Naive thymus-derived CD8-positive, alpha-beta T cell (primary cell): ENCODE results near the gene TMEM9. TPM values are rescaled to one million over a fixed set of nuclear protein-coding genes. Genes with fewer than 3 reads are reported as not detected.

Experiments used
- ATAC-seq, 2 donors: fragments of 150-1000 bp; cut with Tn5 transposase in 1 of 2; sonication (Bioruptor Pico), chemical (Tn5 transposase) in 1 of 2; 1 replicate in 1 of 2; 2 replicates in 1 of 2; pipeline ENCODE4 v1.10.0; 2021; ENCODE audit warnings: mild to moderate bottlenecking in 2 of 2, moderate library complexity in 2 of 2
- POLR2A ChIA-PET: fragments of 350-600 bp; sonication (Branson Sonifier 250); formaldehyde crosslinking; loops from one replicate; lab custom pipeline; 2021; ENCODE audit warnings: antibody characterized with exemption; lab: Charles Lee
- DNase-seq, 10 donors: peaks; one replicate each; pipeline versions ENCODE4 v3.0.0 to v3.0.0-alpha.2; 2020 to 2022
- H3K27ac Mint-ChIP-seq, 10 donors: one replicate each; pipeline ENCODE4 v1.8.0; 2020 to 2022; ENCODE audit warnings: mild to moderate bottlenecking in 10 of 10, mixed read lengths in 10 of 10, moderate library complexity in 4 of 10, inconsistent platforms in 1 of 10
- H3K27me3 Mint-ChIP-seq, 5 donors: one replicate each; pipeline ENCODE4 v1.8.0; 2021 to 2022; ENCODE audit warnings: mixed read lengths in 5 of 5
- H3K36me3 Mint-ChIP-seq, 3 donors: one replicate each; pipeline ENCODE4 v1.8.0; 2020 to 2022; ENCODE audit warnings: mixed read lengths in 3 of 3, mild to moderate bottlenecking in 2 of 3, inconsistent platforms in 1 of 3
- H3K4me1 Mint-ChIP-seq, 4 donors: one replicate each; pipeline ENCODE4 v1.8.0; 2021 to 2022; ENCODE audit warnings: mixed read lengths in 4 of 4
- H3K4me3 Mint-ChIP-seq, 10 donors: one replicate each; pipeline ENCODE4 v1.8.0; 2020 to 2022; ENCODE audit warnings: mild to moderate bottlenecking in 10 of 10, mixed read lengths in 10 of 10, moderate library complexity in 6 of 10, inconsistent platforms in 1 of 10
- H3K9me3 Mint-ChIP-seq, 9 donors: one replicate each; pipeline ENCODE4 v1.8.0; 2020 to 2022; ENCODE audit warnings: mixed read lengths in 9 of 9, mild to moderate bottlenecking in 3 of 9, inconsistent platforms in 1 of 9, moderate library complexity in 1 of 9
- polyA plus RNA-seq, 3 donors: library from polyadenylated mRNA; unstranded; fragments of 300-500 nt; fragmentation: Illumina TruSeq; gene quantifications; one replicate each; pipeline ENCODE4 v1.2.3, GENCODE V29; 2021
- total RNA-seq, 8 experiments: library from RNA in 2 of 8; stranded (reverse) in 2 of 8; gene quantifications; one replicate each; pipeline ENCODE4 v1.2.3 and lab custom pipeline; 2021 to 2026

The TMEM9 gene
- total and polyA plus RNA-seq, 5 experiments from 2014 or later: 23.7 to 43.2 (median 30.6) TPM

GRCh38 chr1:201128962-201129361, 25.3 kb downstream of the TMEM9 start:
- Mint-ChIP-seq H3K36me3 (peaks cover 0 to 5% (median 2%) of the 10 kb centered on the region in 3 donors), H3K27ac (no peak overlapping the region), H3K9me3 (no peaks in the 10 kb centered on the region)

GRCh38 chr1:201128476-201128875, 25.8 kb downstream of the TMEM9 start:
- ATAC-seq: no peak
- POLR2A ChIA-PET: no interaction called here
- Mint-ChIP-seq H3K27ac (no peak overlapping the region), H3K36me3 (peaks cover 0 to 5% (median 2%) of the 10 kb centered on the region in 3 donors), H3K4me3 (no peak overlapping the region), H3K9me3 (no peaks in the 10 kb centered on the region), H3K4me1 (peaks cover 0 to 2% (median 0%) of the 10 kb centered on the region in 4 donors), H3K27me3 (peaks cover 9 to 35% (median 23%) of the 10 kb centered on the region in 5 donors)
- DNase-seq: peak in 1 of 10 donors; percentile 48

More at GRCh38 chr1:201128962-201129361, 25.3 kb downstream of the TMEM9 start:
- ATAC-seq: no peak
- H3K27me3 Mint-ChIP-seq: peaks cover 7 to 35% (median 23%) of the 10 kb centered on the region in 5 donors
- peak in 1 of 10 donors; percentile 62 for DNase-seq
- H3K4me1 Mint-ChIP-seq: peaks cover 0 to 2% (median 0%) of the 10 kb centered on the region in 4 donors
- POLR2A ChIA-PET: no interaction called here
- H3K4me3 Mint-ChIP-seq: no peak overlapping the region

- ATAC-seq (no peak), DNase-seq (peak in 1 of 10 donors; percentile 34)
- peaks cover 0 to 4% (median 2%) of the 10 kb centered on the region in 3 donors for H3K36me3 Mint-ChIP-seq
- H3K9me3 Mint-ChIP-seq: no peaks in the 10 kb centered on the region
- peaks cover 9 to 35% (median 23%) of the 10 kb centered on the region in 5 donors for H3K27me3 Mint-ChIP-seq
- POLR2A ChIA-PET: no interaction called here
- no peak overlapping the region for H3K4me3 Mint-ChIP-seq
- peak overlapping the region in 1 of 10 donors; percentile 75 for H3K27ac Mint-ChIP-seq
- H3K4me1 Mint-ChIP-seq: peaks cover 0 to 2% (median 0%) of the 10 kb centered on the region in 4 donors
These were observed 26.4 kb downstream of the TMEM9 start for GRCh38 chr1:201127755-201128455.

- POLR2A ChIA-PET: no interaction called here
- Mint-ChIP-seq H3K9me3 (no peaks in the 10 kb centered on the region), H3K4me1 (peaks cover 0 to 2% (median 0%) of the 10 kb centered on the region in 4 donors), H3K36me3 (peaks cover 0 to 2% (median 0%) of the 10 kb centered on the region in 3 donors), H3K4me3 (no peak within 1 kb of the TSS), H3K27me3 (peaks cover 9 to 35% (median 23%) of the 10 kb centered on the region in 5 donors), H3K27ac (peak within 1 kb of the TSS in 1 of 10 donors; percentile 75)
- DNase-seq (peak in 1 of 10 donors; percentile 49), ATAC-seq (no peak)
These were observed 27.2 kb downstream of the TMEM9 start, which contains the start of gene ASCL5 for GRCh38 chr1:201126832-201127754. ASCL5 (minus strand) TSS chr1:201127184; CDS start chr1:201115372, 11,812 bp downstream.

- H3K36me3 Mint-ChIP-seq: no peaks in the 10 kb centered on the region
- no peaks in the 10 kb centered on the region for H3K9me3 Mint-ChIP-seq
- H3K27me3 Mint-ChIP-seq: peaks cover 9 to 35% (median 23%) of the 10 kb centered on the region in 5 donors
- H3K4me3 Mint-ChIP-seq: no peak overlapping the region
- H3K27ac Mint-ChIP-seq: no peak overlapping the region
- ATAC-seq (no peak), DNase-seq (no peak)
- H3K4me1 Mint-ChIP-seq: peaks cover 0 to 2% (median 0%) of the 10 kb centered on the region in 4 donors
- POLR2A ChIA-PET: no interaction called here
These were observed 27.8 kb downstream of the TMEM9 start for GRCh38 chr1:201126463-201126831.

GRCh38 chr1:201125800-201126199, 28.5 kb downstream of the TMEM9 start:
- Mint-ChIP-seq H3K27ac (no peak overlapping the region), H3K4me1 (peaks cover 0 to 2% (median 0%) of the 10 kb centered on the region in 4 donors), H3K27me3 (peaks cover 9 to 35% (median 23%) of the 10 kb centered on the region in 5 donors), H3K4me3 (no peak overlapping the region), H3K36me3 (no peaks in the 10 kb centered on the region), H3K9me3 (no peaks in the 10 kb centered on the region)
- ATAC-seq (no peak), DNase-seq (no peak)
- POLR2A ChIA-PET: interaction anchor here (1.2 kb wide), 1 partner anchor 11 kb away, joined by 3 read pairs; no protein-coding TSS in a partner anchor

- Mint-ChIP-seq H3K4me1 (peaks cover 2 to 5% (median 4%) of the 10 kb centered on the region in 4 donors), H3K27me3 (peaks cover 9 to 35% (median 23%) of the 10 kb centered on the region in 5 donors), H3K36me3 (no peaks in the 10 kb centered on the region), H3K27ac (no peak overlapping the region), H3K9me3 (no peaks in the 10 kb centered on the region), H3K4me3 (no peak overlapping the region)
- ATAC-seq (no peak), DNase-seq (no peak)
- POLR2A ChIA-PET: interaction anchor here (1.2 kb wide), 1 partner anchor 11 kb away, joined by 3 read pairs; no protein-coding TSS in a partner anchor
These were observed 29.3 kb downstream of the TMEM9 start for GRCh38 chr1:201125019-201125418.

GRCh38 chr1:201123866-201124265, 30.4 kb downstream of the TMEM9 start:
- Mint-ChIP-seq H3K9me3 (no peaks in the 10 kb centered on the region), H3K27ac (no peak overlapping the region), H3K36me3 (no peaks in the 10 kb centered on the region), H3K27me3 (peaks cover 9 to 31% (median 23%) of the 10 kb centered on the region in 5 donors), H3K4me1 (peaks cover 2 to 12% (median 10%) of the 10 kb centered on the region in 4 donors), H3K4me3 (no peak overlapping the region)
- ATAC-seq (no peak), DNase-seq (no peak)
- POLR2A ChIA-PET: no interaction called here

GRCh38 chr1:201122321-201122957, 31.8 kb downstream of the TMEM9 start:
- H3K4me1 Mint-ChIP-seq: peaks cover 3 to 13% (median 10%) of the 10 kb centered on the region in 4 donors
- no peak for DNase-seq
- no peak overlapping the region for H3K4me3 Mint-ChIP-seq
- peak overlapping the region in 1 of 10 donors; percentile 24 for H3K27ac Mint-ChIP-seq
- H3K27me3 Mint-ChIP-seq: peaks cover 6 to 22% (median 15%) of the 10 kb centered on the region in 5 donors
- no peaks in the 10 kb centered on the region for H3K9me3 Mint-ChIP-seq
- no peaks in the 10 kb centered on the region for H3K36me3 Mint-ChIP-seq
- no peak for ATAC-seq
- POLR2A ChIA-PET: no interaction called here

- Mint-ChIP-seq H3K27me3 (peaks cover 0 to 3% (median 0%) of the 10 kb centered on the region in 5 donors), H3K36me3 (no peaks in the 10 kb centered on the region), H3K27ac (peak overlapping the region in 2 of 10 donors; percentile 14 to 31), H3K9me3 (no peaks in the 10 kb centered on the region), H3K4me1 (peaks cover 8 to 25% (median 19%) of the 10 kb centered on the region in 4 donors), H3K4me3 (no peak overlapping the region)
- ATAC-seq: peak in 1 of 2 donors; percentile 37
- peak; percentile 15 to 63 (median 32) for DNase-seq
- POLR2A ChIA-PET: interaction anchor here (0.8 kb wide), 1 partner anchor 35 kb away, joined by 5 read pairs; the partner anchor contains the start of gene TMEM9
These were observed 34.8 kb downstream of the TMEM9 start for GRCh38 chr1:201119206-201120197.

GRCh38 chr1:201116091-201116490, 38.2 kb downstream of the TMEM9 start:
- peak overlapping the region in 3 of 10 donors; percentile 15 to 71 (median 71) for H3K27ac Mint-ChIP-seq
- no peaks in the 10 kb centered on the region for H3K27me3 Mint-ChIP-seq
- DNase-seq (no peak), ATAC-seq (no peak)
- peak overlapping the region in 9 of 10 donors; percentile 4 to 74 (median 52) for H3K4me3 Mint-ChIP-seq
- POLR2A ChIA-PET: interaction anchor here (1.0 kb wide), 1 partner anchor 38 kb away, joined by 4 read pairs; the partner anchor contains the start of gene TMEM9
- H3K9me3 Mint-ChIP-seq: no peaks in the 10 kb centered on the region
- peaks cover 11 to 38% (median 24%) of the 10 kb centered on the region in 4 donors for H3K4me1 Mint-ChIP-seq
- no peaks in the 10 kb centered on the region for H3K36me3 Mint-ChIP-seq
